HS-27A (cell line): ENCODE measurements around the gene HBA1.
"Not testable (repeated sequence)": the region's sequence is repeated elsewhere in the genome, so short reads cannot be mapped to it uniquely, and the experiment has no call there.

Source experiments
- DNase-seq: peaks from one replicate; pipeline ENCODE4 v3.0.0-alpha.2; 2012; ENCODE audit warnings: low read depth, missing footprints

HBA1 gene

DNA sequence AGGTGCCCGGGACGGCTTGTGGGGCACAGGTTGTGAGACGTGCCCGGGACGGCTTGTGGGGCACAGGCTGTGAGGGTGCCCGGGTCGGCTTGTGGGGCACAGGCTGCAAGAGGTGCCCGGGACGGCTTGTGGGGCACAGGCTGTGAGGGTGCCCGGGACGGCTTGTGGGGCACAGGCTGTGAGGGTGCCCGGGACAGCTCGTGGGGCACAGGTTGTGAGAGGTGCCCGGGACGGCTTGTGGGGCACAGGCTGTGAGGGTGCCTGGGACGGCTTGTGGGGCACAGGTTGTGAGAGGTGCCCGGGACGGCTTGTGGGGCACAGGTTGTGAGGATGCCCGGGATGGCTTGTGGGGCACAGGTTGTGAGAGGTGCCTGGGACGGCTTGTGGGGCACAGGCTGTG lies 16.2 kb upstream of the HBA1 start:
- not testable (repeated sequence) for DNase-seq

- no peak for DNase-seq
Observed at GRCh38 chr16:160691-161190, 15.7 kb upstream of the HBA1 start.

DNA sequence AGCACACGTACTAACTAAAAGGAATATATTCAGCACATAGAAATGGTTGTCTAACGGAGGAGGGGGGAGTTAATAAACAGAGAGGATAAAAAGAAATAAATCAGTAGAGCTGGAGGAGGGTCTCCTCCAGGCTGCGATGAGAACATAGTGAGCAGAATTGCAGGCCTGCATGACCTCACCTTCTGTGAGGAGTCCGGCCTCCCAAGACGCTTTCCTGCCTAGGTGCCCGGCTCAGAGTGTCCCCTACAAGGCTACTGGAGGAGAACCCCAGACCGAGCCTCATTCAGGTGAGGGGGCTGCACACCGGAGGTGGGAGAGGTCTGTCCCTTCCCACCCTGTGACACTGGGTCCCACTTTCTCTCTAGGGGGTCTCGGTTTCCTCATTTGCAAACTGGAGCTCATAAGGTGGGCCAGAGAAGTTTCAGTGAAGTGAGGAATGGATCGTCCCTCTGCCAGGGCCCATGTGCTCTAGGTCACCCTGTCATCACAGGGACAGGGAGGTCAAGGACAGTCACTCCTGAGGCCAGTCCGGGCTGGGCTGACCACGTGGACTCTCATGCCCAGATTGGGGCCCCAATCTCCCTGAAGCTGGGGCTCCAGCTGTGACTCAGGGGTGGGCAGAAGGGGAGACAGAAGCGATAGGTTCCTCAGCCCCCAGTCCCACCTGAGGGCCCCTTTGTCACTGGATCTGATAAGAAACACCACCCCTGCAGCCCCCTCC lies 14.0 kb upstream of the HBA1 start:
- DNase-seq = no peak

- not testable (repeated sequence) for DNase-seq
Observed at GRCh38 chr16:163139-163538, 13.3 kb upstream of the HBA1 start.

DNA sequence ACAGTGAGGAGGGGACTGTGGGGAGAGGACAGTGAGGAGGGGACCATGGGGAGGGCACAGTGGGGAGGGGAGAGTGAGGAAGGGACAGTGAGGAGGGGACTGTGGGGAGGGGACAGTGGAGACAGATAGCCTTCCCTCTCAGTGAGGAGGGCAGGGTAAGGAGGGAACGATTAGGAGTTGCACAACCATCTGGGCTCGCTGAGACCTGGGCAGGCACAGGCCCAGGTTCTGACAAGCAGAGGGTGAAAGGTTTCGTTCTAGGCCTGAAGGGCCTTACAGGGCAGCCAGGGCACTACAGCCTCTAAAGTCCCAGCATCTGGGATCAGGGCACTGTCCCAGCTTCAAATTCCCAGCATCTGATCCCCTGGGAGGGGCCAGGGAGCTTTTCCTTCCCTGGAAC lies 12.8 kb upstream of the HBA1 start:
- not testable (repeated sequence) for DNase-seq

DNA sequence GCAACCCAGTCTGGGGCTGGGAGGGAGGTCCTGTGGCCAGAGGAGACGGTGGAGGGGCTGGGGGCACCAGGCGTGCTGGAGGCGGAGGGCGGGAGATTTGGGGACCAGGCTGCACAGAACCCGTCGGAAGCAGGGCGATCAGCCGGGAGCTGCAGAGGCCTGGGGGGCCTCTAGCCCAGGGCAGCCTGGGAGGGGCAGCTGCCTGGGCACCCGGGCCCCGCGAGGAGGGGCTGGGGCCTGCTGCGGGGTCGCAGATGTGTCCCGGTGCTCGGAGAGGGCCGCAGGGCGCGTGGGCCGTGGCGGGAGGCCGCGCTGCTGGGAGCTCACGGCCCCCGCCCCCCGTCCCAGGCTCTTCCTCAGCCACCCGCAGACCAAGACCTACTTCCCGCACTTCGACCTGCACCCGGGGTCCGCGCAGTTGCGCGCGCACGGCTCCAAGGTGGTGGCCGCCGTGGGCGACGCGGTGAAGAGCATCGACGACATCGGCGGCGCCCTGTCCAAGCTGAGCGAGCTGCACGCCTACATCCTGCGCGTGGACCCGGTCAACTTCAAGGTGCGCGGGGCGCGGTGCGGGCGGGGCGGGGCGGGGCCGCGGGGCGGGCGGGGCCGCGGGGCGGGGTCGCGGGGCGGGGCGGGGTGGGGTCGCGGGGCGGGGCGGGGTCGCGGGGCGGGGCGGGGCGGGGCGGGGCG lies 12.2 kb upstream of the HBA1 start:
- DNase-seq = not testable (repeated sequence)

DNA sequence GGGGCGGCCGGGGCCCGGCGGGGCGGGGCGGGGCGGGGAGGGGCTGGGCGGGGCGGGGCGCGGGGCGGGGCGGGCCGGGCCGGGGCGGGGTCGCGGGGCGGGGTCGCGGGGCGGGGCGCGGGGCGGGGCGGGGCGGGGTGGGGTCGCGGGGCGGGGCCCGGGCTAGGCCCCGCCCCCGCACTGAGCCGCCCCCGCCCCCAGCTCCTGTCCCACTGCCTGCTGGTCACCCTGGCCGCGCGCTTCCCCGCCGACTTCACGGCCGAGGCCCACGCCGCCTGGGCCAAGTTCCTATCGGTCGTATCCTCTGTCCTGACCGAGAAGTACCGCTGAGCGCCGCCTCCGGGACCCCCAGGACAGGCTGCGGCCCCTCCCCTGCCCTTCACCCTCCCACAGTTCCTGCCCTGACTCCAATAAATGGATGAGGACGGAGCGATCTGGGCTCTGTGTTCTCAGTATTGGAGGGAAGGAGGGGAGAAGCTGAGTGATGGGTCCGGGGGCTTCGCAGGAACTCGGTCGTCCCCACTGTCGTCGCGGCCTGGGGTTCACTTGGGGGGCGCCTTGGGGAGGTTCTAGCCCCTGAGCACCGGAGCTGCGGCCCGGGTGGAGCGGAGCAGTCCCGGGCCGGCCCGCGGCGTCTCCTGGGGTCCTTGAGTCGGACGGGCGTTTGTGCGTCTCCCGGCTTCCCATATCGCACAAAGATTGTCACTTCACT lies 11.5 kb upstream of the HBA1 start:
- DNase-seq = no peak

DNA sequence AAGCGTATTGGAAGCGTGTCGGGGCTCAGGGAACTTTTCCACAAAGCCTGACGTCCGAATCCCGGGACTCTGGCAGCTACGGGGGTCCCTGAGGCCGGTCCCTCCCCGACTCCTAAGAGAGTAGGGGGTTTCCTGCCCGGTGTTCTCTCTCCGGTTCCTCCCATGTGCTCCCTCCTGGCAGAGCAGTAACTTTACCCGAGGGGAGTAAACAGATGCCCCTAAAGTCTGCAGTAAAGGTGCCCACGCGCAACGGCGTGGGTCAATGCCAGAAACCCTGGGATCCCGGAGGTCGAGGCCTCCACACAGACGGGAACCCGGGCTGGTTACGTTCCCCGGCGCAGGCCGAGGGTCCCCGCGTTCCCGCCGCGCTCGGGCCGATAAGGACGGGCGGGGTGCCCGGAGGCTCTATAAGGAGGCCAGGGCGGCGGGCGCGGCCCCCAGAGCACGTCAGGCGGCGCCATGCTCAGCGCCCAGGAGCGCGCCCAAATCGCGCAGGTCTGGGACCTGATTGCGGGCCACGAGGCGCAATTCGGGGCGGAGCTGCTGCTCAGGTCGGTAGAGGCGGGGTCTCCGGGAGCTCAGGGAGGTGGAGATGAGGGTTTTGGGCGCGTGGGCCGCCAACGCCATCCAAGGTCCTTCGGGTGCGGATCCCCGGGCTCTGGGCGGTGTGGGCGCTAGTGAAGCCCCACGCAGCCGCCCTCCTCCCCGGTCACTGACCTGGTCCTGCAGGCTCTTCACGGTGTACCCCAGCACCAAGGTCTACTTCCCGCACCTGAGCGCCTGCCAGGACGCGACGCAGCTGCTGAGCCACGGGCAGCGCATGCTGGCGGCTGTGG lies 10.7 kb upstream of the HBA1 start, which contains the start of gene HBM:
HBM (plus strand) TSS at position 440 of the 836 bp plus-strand sequence; CDS start at position 460, 20 bp downstream.
- DNase-seq = no peak

DNA sequence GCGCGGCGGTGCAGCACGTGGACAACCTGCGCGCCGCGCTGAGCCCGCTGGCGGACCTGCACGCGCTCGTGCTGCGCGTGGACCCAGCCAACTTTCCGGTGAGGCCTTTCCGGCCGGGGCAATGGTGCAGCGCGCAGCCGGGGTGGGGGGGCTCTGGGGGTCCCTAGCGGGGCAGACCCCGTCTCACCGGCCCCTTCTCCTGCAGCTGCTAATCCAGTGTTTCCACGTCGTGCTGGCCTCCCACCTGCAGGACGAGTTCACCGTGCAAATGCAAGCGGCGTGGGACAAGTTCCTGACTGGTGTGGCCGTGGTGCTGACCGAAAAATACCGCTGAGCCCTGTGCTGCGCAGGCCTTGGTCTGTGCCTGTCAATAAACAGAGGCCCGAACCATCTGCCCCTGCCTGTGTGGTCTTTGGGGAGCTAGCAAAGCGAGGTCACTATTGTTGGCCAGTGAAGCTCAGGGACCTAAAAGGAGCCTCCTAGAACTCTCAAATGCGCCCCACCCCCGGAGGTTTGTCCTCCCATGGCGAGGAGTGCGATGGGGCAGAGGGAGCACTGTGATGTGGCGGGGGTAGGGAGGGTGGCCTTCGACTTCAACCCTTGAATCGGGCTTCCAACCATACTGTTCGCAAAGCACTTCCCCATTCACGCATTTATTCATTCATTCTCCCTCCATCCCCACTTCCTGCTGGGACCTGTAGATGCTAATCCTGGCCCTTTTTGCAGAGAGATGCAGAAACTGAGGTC lies 9.9 kb upstream of the HBA1 start:
- no peak for DNase-seq

- DNase-seq = no peak
Observed at GRCh38 chr16:167122-167690, 9.3 kb upstream of the HBA1 start.

GRCh38 chr16:168424-168823 lies 8.1 kb upstream of the HBA1 start:
- no peak for DNase-seq

GRCh38 chr16:169014-169413 lies 7.5 kb upstream of the HBA1 start:
- no peak for DNase-seq

GRCh38 chr16:170088-170507 lies 6.4 kb upstream of the HBA1 start:
- DNase-seq = not testable (repeated sequence)

GRCh38 chr16:170788-171187 lies 5.7 kb upstream of the HBA1 start:
- no peak for DNase-seq

GRCh38 chr16:172374-172941 lies 4.0 kb upstream of the HBA1 start, which contains the start of gene HBA2:
HBA2 (plus strand) TSS chr16:172876; CDS start chr16:172913, 37 bp downstream.
- not testable (repeated sequence) for DNase-seq

- not testable (repeated sequence) for DNase-seq
Observed at GRCh38 chr16:173211-173854, 3.1 kb upstream of the HBA1 start.

DNA sequence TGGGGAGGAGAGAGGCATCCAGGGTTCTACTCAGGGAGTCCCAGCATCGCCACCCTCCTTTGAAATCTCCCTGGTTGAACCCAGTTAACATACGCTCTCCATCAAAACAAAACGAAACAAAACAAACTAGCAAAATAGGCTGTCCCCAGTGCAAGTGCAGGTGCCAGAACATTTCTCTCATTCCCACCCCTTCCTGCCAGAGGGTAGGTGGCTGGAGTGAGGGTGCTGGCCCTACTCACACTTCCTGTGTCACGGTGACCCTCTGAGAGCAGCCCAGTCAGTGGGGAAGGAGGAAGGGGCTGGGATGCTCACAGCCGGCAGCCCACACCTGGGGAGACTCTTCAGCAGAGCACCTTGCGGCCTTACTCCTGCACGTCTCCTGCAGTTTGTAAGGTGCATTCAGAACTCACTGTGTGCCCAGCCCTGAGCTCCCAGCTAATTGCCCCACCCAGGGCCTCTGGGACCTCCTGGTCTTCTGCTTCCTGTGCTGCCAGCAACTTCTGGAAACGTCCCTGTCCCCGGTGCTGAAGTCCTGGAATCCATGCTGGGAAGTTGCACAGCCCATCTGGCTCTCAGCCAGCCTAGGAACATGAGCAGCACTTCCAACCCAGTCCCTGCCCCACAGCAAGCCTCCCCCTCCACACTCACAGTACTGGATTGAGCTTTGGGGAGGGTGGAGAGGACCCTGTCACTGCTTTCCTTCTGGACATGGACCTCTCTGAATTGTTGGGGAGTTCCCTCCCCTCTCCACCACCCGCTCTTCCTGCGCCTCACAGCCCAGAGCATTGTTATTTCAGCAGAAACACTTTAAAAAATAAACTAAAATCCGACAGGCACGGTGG lies 2.3 kb upstream of the HBA1 start:
- DNase-seq = not testable (repeated sequence)
